ENCODE data around the gene ADAMTS2. TPM values are rescaled to one million over a fixed set of nuclear protein-coding genes. Genes with fewer than 3 reads are reported as not detected.

Gene ADAMTS2
- total RNA-seq, 1 experiment from 2014 or later: 1.7 TPM

- DNase-seq: no peak
- no peaks in the 10 kb centered on the region for H3K36me3 ChIP-seq (replicated peaks; ENCODE audit: control insufficient read depth, insufficient read depth, low read length)
- H3K4me3 ChIP-seq (ENCODE audit: insufficient read depth, low read depth, low read length): no peak overlapping the region
- H3K27me3 ChIP-seq (ENCODE audit: control insufficient read depth, insufficient read depth, low read length): no peaks in the 10 kb centered on the region
Observed at GRCh38 chr5:179308563-179309382, 36.5 kb downstream of the ADAMTS2 start.

GRCh38 chr5:179307931-179308471, 37.3 kb downstream of the ADAMTS2 start:
- no peak for DNase-seq
- H3K27me3 ChIP-seq (ENCODE audit: control insufficient read depth, insufficient read depth, low read length): no peaks in the 10 kb centered on the region
- H3K4me3 ChIP-seq (ENCODE audit: insufficient read depth, low read depth, low read length): no peak overlapping the region
- H3K36me3 ChIP-seq (replicated peaks; ENCODE audit: control insufficient read depth, insufficient read depth, low read length): no peaks in the 10 kb centered on the region

GRCh38 chr5:179307013-179307800, 38.1 kb downstream of the ADAMTS2 start:
- no peak for DNase-seq
- H3K27me3 ChIP-seq (ENCODE audit: control insufficient read depth, insufficient read depth, low read length): no peaks in the 10 kb centered on the region
- no peak overlapping the region for H3K4me3 ChIP-seq (ENCODE audit: insufficient read depth, low read depth, low read length)
- H3K36me3 ChIP-seq (replicated peaks; ENCODE audit: control insufficient read depth, insufficient read depth, low read length): no peaks in the 10 kb centered on the region

GRCh38 chr5:179306191-179307012, 38.9 kb downstream of the ADAMTS2 start:
- DNase-seq: no peak
- no peak overlapping the region for H3K4me3 ChIP-seq (ENCODE audit: insufficient read depth, low read depth, low read length)
- H3K27me3 ChIP-seq (ENCODE audit: control insufficient read depth, insufficient read depth, low read length): no peaks in the 10 kb centered on the region
- no peaks in the 10 kb centered on the region for H3K36me3 ChIP-seq (replicated peaks; ENCODE audit: control insufficient read depth, insufficient read depth, low read length)

GRCh38 chr5:179304871-179305270, 40.4 kb downstream of the ADAMTS2 start:
- Histone ChIP-seq H3K4me3 (ENCODE audit: insufficient read depth, low read depth, low read length) (no peak overlapping the region), H3K27me3 (ENCODE audit: control insufficient read depth, insufficient read depth, low read length) (no peaks in the 10 kb centered on the region)

GRCh38 chr5:179304466-179304865, 40.8 kb downstream of the ADAMTS2 start:
- Histone ChIP-seq H3K36me3 (replicated peaks; ENCODE audit: control insufficient read depth, insufficient read depth, low read length) (no peaks in the 10 kb centered on the region), H3K4me3 (ENCODE audit: insufficient read depth, low read depth, low read length) (no peak overlapping the region), H3K27me3 (ENCODE audit: control insufficient read depth, insufficient read depth, low read length) (no peaks in the 10 kb centered on the region)
- no peak for DNase-seq

More at GRCh38 chr5:179304871-179305270, 40.4 kb downstream of the ADAMTS2 start:
- DNase-seq: no peak
- no peaks in the 10 kb centered on the region for H3K36me3 ChIP-seq (replicated peaks; ENCODE audit: control insufficient read depth, insufficient read depth, low read length)

- no peak for DNase-seq
- no peak overlapping the region for H3K4me3 ChIP-seq (ENCODE audit: insufficient read depth, low read depth, low read length)
- no peaks in the 10 kb centered on the region for H3K36me3 ChIP-seq (replicated peaks; ENCODE audit: control insufficient read depth, insufficient read depth, low read length)
- H3K27me3 ChIP-seq (ENCODE audit: control insufficient read depth, insufficient read depth, low read length): no peaks in the 10 kb centered on the region
Observed at GRCh38 chr5:179303451-179304200, 41.6 kb downstream of the ADAMTS2 start.

- Histone ChIP-seq H3K36me3 (replicated peaks; ENCODE audit: control insufficient read depth, insufficient read depth, low read length) (no peaks in the 10 kb centered on the region), H3K27me3 (ENCODE audit: control insufficient read depth, insufficient read depth, low read length) (no peaks in the 10 kb centered on the region), H3K4me3 (ENCODE audit: insufficient read depth, low read depth, low read length) (no peak overlapping the region)
- DNase-seq: no peak
Observed at GRCh38 chr5:179302499-179303185, 42.6 kb downstream of the ADAMTS2 start.

- Histone ChIP-seq H3K27me3 (ENCODE audit: control insufficient read depth, insufficient read depth, low read length) (no peaks in the 10 kb centered on the region), H3K36me3 (replicated peaks; ENCODE audit: control insufficient read depth, insufficient read depth, low read length) (no peaks in the 10 kb centered on the region), H3K4me3 (ENCODE audit: insufficient read depth, low read depth, low read length) (no peak overlapping the region)
- DNase-seq: no peak
Observed at GRCh38 chr5:179301796-179302195, 43.5 kb downstream of the ADAMTS2 start.

- Histone ChIP-seq H3K27me3 (ENCODE audit: control insufficient read depth, insufficient read depth, low read length) (no peaks in the 10 kb centered on the region), H3K4me3 (ENCODE audit: insufficient read depth, low read depth, low read length) (no peak overlapping the region), H3K36me3 (replicated peaks; ENCODE audit: control insufficient read depth, insufficient read depth, low read length) (no peaks in the 10 kb centered on the region)
- DNase-seq: no peak
Observed at GRCh38 chr5:179301376-179301775, 43.9 kb downstream of the ADAMTS2 start.

GRCh38 chr5:179300581-179301180, 44.6 kb downstream of the ADAMTS2 start:
- no peak for DNase-seq

GRCh38 chr5:179298181-179298993, 46.9 kb downstream of the ADAMTS2 start:
- Histone ChIP-seq H3K4me3 (ENCODE audit: insufficient read depth, low read depth, low read length) (no peak overlapping the region), H3K36me3 (replicated peaks; ENCODE audit: control insufficient read depth, insufficient read depth, low read length) (no peaks in the 10 kb centered on the region), H3K27me3 (ENCODE audit: control insufficient read depth, insufficient read depth, low read length) (no peaks in the 10 kb centered on the region)
- no peak for DNase-seq

More at GRCh38 chr5:179300581-179301180, 44.6 kb downstream of the ADAMTS2 start:
- Histone ChIP-seq H3K36me3 (replicated peaks; ENCODE audit: control insufficient read depth, insufficient read depth, low read length) (no peaks in the 10 kb centered on the region), H3K4me3 (ENCODE audit: insufficient read depth, low read depth, low read length) (no peak overlapping the region), H3K27me3 (ENCODE audit: control insufficient read depth, insufficient read depth, low read length) (no peaks in the 10 kb centered on the region)

Data from H7 (cell line).